C4-2B (cell line): ENCODE data around the gene LIMCH1.

Experiments used
- ZFX ChIP-seq: fragments of 450-650 bp; IDR thresholded peaks from 2 replicates; pipeline ENCODE4 v1.6.1; 2017
- TF ChIP-seq, protein P1 (sequence below): fragments of 450-650 bp; conservative IDR thresholded peaks from 2 replicates; pipeline ENCODE4 v1.5.1; 2017; ENCODE audit warnings: mild to moderate bottlenecking

DNA sequence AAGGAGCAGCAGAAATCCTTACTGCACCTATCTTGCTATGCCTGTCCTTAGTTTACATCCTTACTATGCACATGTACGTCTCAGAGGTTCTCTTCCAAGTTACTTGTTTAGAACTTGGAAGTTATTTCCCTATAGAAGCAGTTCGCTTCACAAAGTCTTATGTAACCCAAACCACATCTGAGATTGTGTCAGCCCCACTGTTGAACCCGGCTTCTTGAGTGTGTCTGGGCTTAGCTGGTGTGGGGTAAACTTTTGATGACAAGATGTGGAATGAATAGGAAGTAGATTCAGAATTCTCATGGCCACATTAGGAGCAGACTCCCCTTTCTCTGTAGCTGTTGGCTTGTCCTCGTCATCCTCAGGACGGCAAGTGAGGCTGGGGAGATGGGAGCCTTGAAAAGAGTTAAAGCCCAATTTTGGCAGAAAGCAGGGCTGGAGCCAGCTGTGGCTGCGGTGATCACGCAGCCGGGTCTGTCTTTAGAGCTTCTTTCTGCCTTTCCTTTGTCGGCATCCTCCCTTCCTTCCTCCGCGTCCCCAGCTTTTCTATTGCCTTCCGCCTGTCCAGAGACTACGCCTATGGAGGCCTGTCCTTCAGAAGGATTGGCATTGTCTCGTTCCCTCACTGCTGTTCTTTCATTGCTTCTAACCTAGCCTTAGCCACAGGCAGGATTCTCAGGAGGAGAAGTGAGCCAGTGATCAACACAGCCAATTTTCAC, 23.0 kb upstream of the LIMCH1 start:
- TF ChIP-seq, protein P1, sequence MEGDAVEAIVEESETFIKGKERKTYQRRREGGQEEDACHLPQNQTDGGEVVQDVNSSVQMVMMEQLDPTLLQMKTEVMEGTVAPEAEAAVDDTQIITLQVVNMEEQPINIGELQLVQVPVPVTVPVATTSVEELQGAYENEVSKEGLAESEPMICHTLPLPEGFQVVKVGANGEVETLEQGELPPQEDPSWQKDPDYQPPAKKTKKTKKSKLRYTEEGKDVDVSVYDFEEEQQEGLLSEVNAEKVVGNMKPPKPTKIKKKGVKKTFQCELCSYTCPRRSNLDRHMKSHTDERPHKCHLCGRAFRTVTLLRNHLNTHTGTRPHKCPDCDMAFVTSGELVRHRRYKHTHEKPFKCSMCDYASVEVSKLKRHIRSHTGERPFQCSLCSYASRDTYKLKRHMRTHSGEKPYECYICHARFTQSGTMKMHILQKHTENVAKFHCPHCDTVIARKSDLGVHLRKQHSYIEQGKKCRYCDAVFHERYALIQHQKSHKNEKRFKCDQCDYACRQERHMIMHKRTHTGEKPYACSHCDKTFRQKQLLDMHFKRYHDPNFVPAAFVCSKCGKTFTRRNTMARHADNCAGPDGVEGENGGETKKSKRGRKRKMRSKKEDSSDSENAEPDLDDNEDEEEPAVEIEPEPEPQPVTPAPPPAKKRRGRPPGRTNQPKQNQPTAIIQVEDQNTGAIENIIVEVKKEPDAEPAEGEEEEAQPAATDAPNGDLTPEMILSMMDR = no peak
- no peak for TF ChIP-seq ZFX
